Astrocyte (in vitro differentiated cells and primary cell): ENCODE data around the gene IL10. TPM values are rescaled to one million over a fixed set of nuclear protein-coding genes. Genes with fewer than 3 reads are reported as not detected.

Experiments used
- DNase-seq: peaks from one replicate; pipeline ENCODE4 v3.0.0-alpha.2; 2010; ENCODE audit warnings: low read depth
- FAIRE-seq: peaks from 2 replicates; lab custom pipeline; 2011; peaks lifted over from hg19 to GRCh38; lab: Jason Lieb, UNC
- H2AFZ ChIP-seq: 2 replicates; pipeline ENCODE4 v1.6.0; 2012; ENCODE audit warnings: low read depth, low read length, inconsistent platforms
- H3K27ac ChIP-seq: 2 replicates; pipeline ENCODE4 v1.5.1; 2011; ENCODE audit warnings: low read depth, low read length, inconsistent platforms
- H3K27me3 ChIP-seq: 2 replicates; pipeline ENCODE4 v1.6.0; 2011; ENCODE audit warnings: low read length, inconsistent platforms; ENCODE audit not compliant: insufficient read depth
- H3K36me3 ChIP-seq: 2 replicates; pipeline ENCODE4 v1.5.1; 2011; ENCODE audit warnings: low read length, inconsistent platforms; ENCODE audit not compliant: insufficient read depth
- H3K4me1 ChIP-seq: 2 replicates; pipeline ENCODE4 v1.5.1; 2011; ENCODE audit warnings: low read length, inconsistent platforms; ENCODE audit not compliant: insufficient read depth
- H3K4me2 ChIP-seq: 2 replicates; pipeline ENCODE4 v1.6.0; 2012; ENCODE audit warnings: low read length, inconsistent platforms
- H3K4me3 ChIP-seq: 2 replicates; pipeline ENCODE4 v1.5.1; 2011; ENCODE audit warnings: low read depth, mild to moderate bottlenecking, low read length, inconsistent platforms; ENCODE audit not compliant: insufficient read depth
- H3K79me2 ChIP-seq: 2 replicates; pipeline ENCODE4 v1.6.0; 2012; ENCODE audit warnings: mild to moderate bottlenecking, low read length, inconsistent platforms; ENCODE audit not compliant: insufficient read depth
- H3K9ac ChIP-seq: 2 replicates; pipeline ENCODE4 v1.6.0; 2012; ENCODE audit warnings: mild to moderate bottlenecking, low read length, inconsistent platforms
- H3K9me3 ChIP-seq: 2 replicates; pipeline ENCODE4 v1.5.1; 2012; ENCODE audit warnings: low read depth, mild to moderate bottlenecking, low read length, inconsistent platforms; ENCODE audit not compliant: insufficient read depth
- H4K20me1 ChIP-seq: 2 replicates; pipeline ENCODE4 v1.6.0; 2012; ENCODE audit warnings: low read length, inconsistent platforms; ENCODE audit not compliant: insufficient read depth
- H3K27ac Mint-ChIP-seq: one replicate; pipeline ENCODE4 v1.8.0; 2021; ENCODE audit warnings: mild to moderate bottlenecking, mixed read lengths; ENCODE audit not compliant: unreplicated experiment
- H3K27me3 Mint-ChIP-seq: one replicate; pipeline ENCODE4 v1.8.0; 2021; ENCODE audit warnings: low read depth, mixed read lengths; ENCODE audit not compliant: unreplicated experiment
- H3K36me3 Mint-ChIP-seq: one replicate; pipeline ENCODE4 v1.8.0; 2021; ENCODE audit warnings: low read depth, mixed read lengths; ENCODE audit not compliant: unreplicated experiment
- H3K4me1 Mint-ChIP-seq: one replicate; pipeline ENCODE4 v1.8.0; 2021; ENCODE audit warnings: low read depth, mixed read lengths; ENCODE audit not compliant: unreplicated experiment
- H3K4me3 Mint-ChIP-seq: one replicate; pipeline ENCODE4 v1.8.0; 2021; ENCODE audit warnings: mild to moderate bottlenecking, moderate library complexity, mixed read lengths; ENCODE audit not compliant: unreplicated experiment
- H3K9me3 Mint-ChIP-seq: one replicate; pipeline ENCODE4 v1.8.0; 2021; ENCODE audit warnings: mild to moderate bottlenecking, mixed read lengths; ENCODE audit not compliant: unreplicated experiment
- CTCF ChIP-seq: IDR thresholded peaks from 2 replicates; pipeline ENCODE4 v1.5.1; 2011; ENCODE audit warnings: low read depth, mild to moderate bottlenecking, inconsistent platforms, low read length, moderate library complexity; ENCODE audit not compliant: insufficient read depth
- EZH2 ChIP-seq: IDR thresholded peaks from 2 replicates; pipeline ENCODE4 v1.6.1; 2012; ENCODE audit warnings: mild to moderate bottlenecking, low read length, inconsistent platforms; ENCODE audit not compliant: insufficient read depth
- total RNA-seq: library from RNA; stranded (reverse); gene quantifications from 2 replicates; pipeline ENCODE4 v1.2.1, GENCODE V29; 2021

Gene IL10
- total RNA-seq, 1 donor from 2014 or later, result not detected

DNA sequence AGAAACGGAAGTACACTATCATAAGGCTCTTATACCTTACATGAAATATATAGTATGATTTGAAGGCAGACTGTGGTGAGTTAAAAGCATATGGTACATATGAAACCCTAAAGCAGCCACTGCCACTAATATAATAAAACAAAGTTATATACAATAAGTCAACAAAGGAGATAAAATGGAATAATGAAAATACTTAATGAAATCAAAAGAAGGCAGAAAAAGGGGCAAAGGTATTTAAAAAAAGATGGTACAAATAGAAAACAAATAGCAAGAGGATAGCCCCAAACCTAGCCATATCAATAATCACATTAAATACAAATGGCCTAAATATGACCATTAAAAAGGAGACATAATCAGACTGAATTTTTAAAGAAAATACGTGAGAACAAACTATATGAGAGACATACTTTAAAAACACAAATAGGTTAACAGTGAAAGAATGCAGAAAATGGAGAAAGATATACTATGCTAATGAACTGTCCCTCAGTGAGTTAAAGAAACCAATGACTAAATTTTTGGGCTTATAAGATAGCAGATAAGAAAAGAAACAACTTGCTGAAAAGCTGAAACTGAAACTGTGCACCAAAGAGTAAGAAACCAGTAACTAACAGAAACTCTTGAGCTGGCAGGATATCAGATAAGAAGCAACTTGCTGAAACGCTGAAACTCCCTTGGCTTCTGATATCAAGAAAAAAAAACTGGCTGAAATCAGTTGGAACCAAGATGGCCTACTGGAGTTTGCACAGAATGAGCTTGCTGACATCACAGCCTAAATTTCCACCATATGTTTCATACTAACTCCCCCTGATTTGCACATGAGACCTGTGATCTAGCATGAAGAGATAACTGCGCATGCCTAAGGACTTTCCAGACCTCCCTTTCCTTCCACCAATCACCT is 44.3 kb upstream of the IL10 start:
- TF ChIP-seq CTCF, result no peak
- no peak for TF ChIP-seq EZH2
- peak; percentile 50 for FAIRE-seq

DNA sequence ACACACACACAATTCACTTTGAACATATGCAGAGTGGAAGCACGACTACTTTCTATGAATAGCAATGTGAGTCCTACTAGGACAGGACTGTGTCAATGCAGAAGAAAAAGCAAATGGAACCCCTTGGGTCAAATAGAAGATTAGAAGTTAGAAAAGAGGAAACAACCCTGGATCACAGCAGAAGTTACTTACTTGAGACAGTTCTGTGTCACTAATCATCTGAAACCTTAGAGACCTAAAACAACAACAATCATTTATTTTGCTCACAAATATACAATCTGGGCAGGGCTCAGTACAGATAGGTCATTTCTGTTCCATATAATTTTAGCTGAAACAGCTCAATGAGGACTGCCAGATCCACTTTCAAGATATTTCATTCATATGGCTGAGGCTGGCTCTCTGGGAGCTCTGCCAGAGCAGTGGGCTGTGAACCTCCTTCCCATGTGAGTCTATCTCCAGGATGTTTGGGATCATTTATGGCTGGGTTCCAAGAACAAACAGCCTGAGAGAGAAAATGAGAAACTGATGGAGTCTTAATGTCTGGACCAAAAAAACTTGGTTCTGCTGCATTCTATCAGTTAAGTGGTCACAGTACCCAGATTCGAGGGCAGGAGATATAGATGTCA is 42.5 kb upstream of the IL10 start:
- Histone ChIP-seq H3K79me2 (no peaks in the 10 kb centered on the region), H3K27ac (no peak overlapping the region), H3K4me3 (no peak overlapping the region), H3K36me3 (no peaks in the 10 kb centered on the region), H3K27me3 (peaks cover 2% of the 10 kb centered on the region), H2AFZ (no peak overlapping the region), H3K4me1 (no peaks in the 10 kb centered on the region), H3K9ac (no peak overlapping the region), H3K9me3 (no peaks in the 10 kb centered on the region), H3K4me2 (no peak overlapping the region), H4K20me1 (no peaks in the 10 kb centered on the region)
- TF ChIP-seq CTCF (no peak), EZH2 (no peak)
- no peak overlapping the region for H3K4me3 Mint-ChIP-seq
- DNase-seq, result peak; percentile 64
- peaks cover 4% of the 10 kb centered on the region for H3K27me3 Mint-ChIP-seq
- peaks cover 3% of the 10 kb centered on the region for H3K9me3 Mint-ChIP-seq
- no peak overlapping the region for H3K27ac Mint-ChIP-seq
- no peaks in the 10 kb centered on the region for H3K36me3 Mint-ChIP-seq
- no peaks in the 10 kb centered on the region for H3K4me1 Mint-ChIP-seq
- no peak for FAIRE-seq

More for the DNA sequence above, 44.3 kb upstream of the IL10 start:
- Mint-ChIP-seq H3K27ac (no peak overlapping the region), H3K4me3 (no peak overlapping the region), H3K4me1 (no peaks in the 10 kb centered on the region), H3K36me3 (no peaks in the 10 kb centered on the region), H3K27me3 (peaks cover 4% of the 10 kb centered on the region), H3K9me3 (peaks cover 3% of the 10 kb centered on the region)
- H3K4me3 ChIP-seq, result no peak overlapping the region
- no peaks in the 10 kb centered on the region for H3K4me1 ChIP-seq
- no peaks in the 10 kb centered on the region for H3K79me2 ChIP-seq
- H3K27me3 ChIP-seq, result peaks cover 3% of the 10 kb centered on the region
- H3K27ac ChIP-seq, result no peak overlapping the region
- H3K36me3 ChIP-seq, result no peaks in the 10 kb centered on the region
- H3K9ac ChIP-seq, result no peak overlapping the region
- H4K20me1 ChIP-seq, result no peaks in the 10 kb centered on the region
- DNase-seq, result no peak
- no peaks in the 10 kb centered on the region for H3K9me3 ChIP-seq
- no peak overlapping the region for H2AFZ ChIP-seq
- no peak overlapping the region for H3K4me2 ChIP-seq

DNA sequence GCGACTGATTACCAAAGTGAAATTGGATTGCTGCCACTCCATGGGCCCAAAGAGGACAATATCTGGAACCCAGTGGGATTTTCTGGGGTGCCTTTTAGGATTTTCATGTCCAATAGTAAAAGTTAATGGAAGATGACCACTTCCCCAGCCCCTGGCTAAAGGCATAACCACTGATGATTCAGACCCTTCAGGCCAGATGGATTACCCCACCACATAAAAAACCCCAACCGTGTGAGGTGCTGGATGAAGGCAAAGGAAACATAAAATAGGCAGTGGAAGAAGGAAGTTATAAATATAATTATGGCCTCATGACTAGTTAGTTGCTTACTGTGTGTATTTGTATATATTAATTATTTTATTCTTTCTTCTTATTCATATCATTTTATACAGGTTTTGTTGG is 40.2 kb upstream of the IL10 start:
- H3K27me3 ChIP-seq, result peaks cover 7% of the 10 kb centered on the region
- H2AFZ ChIP-seq, result no peak overlapping the region
- Mint-ChIP-seq H3K27ac (no peak overlapping the region), H3K36me3 (no peaks in the 10 kb centered on the region), H3K4me3 (no peak overlapping the region), H3K27me3 (peaks cover 11% of the 10 kb centered on the region), H3K9me3 (peaks cover 3% of the 10 kb centered on the region), H3K4me1 (no peaks in the 10 kb centered on the region)
- no peak for FAIRE-seq
- H3K4me2 ChIP-seq, result no peak overlapping the region
- no peak overlapping the region for H3K9ac ChIP-seq
- H3K9me3 ChIP-seq, result no peaks in the 10 kb centered on the region
- no peaks in the 10 kb centered on the region for H3K4me1 ChIP-seq
- H4K20me1 ChIP-seq, result no peaks in the 10 kb centered on the region
- H3K4me3 ChIP-seq, result no peak overlapping the region
- H3K27ac ChIP-seq, result no peak overlapping the region
- no peaks in the 10 kb centered on the region for H3K36me3 ChIP-seq
- H3K79me2 ChIP-seq, result no peaks in the 10 kb centered on the region
- DNase-seq, result no peak
- no peak for TF ChIP-seq CTCF
- TF ChIP-seq EZH2, result no peak
